ENCODE measurements around the gene RBPJ. TPM values are rescaled to one million over a fixed set of nuclear protein-coding genes. Genes with fewer than 3 reads are reported as not detected.

RBPJ gene
- total RNA-seq, 4 donors from 2014 or later: 60.4 to 99.3 (median 78.5) TPM

DNA sequence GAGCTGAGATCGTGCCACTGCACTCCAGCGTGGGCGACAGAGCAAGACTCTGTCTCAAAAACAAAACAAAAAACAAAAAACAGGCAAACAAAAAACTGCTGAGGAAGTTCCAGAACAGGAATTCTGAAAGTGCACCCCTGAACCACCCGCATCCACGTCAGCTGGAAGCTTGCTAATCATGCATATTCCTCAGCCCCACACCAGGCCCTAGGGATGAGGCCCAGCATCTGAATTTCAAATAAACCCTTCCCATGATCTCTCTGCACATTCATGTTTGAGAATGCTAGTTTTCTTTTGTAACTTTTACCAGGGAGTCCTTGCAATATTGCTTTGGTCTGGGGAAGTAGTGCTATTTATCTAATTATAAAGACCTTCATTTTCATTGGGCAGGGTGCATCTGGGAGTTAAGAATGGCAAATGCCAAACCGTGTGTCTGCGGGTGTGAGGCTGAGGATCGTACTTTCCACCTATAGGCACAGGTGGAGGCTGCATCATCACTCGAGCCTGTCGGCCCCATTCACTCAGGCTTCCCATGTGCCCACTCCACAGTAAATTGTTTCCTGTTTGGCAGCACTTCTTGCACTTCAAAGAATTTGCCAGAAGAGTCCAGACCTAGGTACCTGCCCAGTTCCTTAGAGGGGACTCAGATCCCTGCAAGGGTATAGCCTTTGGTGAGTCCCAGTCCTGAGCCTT, 145.9 kb downstream of the RBPJ start:
- 63 to 64% methylated on average over 10 of the region's 10 CpGs for WGBS, 2 donors
- peak in 1 of 2 donors; percentile 8 for DNase-seq
- Histone ChIP-seq H3K27ac (no peak overlapping the region), H3K4me3 (replicated peaks in 1 of 3) (no peak overlapping the region), H3K27me3 (no peaks in the 10 kb centered on the region), H3K36me3 (no peaks in the 10 kb centered on the region), H3K4me1 (no peaks in the 10 kb centered on the region), H3K9me3 (no peaks in the 10 kb centered on the region)
- intact Hi-C loops (cut with DNase I): loop anchor here (10.0 kb wide), 1 partner anchor 548 kb away; no protein-coding TSS in a partner anchor
- TF ChIP-seq POLR2A (IDR thresholded peaks at IDR 0.05): no peak
- TF ChIP-seq, protein P1, sequence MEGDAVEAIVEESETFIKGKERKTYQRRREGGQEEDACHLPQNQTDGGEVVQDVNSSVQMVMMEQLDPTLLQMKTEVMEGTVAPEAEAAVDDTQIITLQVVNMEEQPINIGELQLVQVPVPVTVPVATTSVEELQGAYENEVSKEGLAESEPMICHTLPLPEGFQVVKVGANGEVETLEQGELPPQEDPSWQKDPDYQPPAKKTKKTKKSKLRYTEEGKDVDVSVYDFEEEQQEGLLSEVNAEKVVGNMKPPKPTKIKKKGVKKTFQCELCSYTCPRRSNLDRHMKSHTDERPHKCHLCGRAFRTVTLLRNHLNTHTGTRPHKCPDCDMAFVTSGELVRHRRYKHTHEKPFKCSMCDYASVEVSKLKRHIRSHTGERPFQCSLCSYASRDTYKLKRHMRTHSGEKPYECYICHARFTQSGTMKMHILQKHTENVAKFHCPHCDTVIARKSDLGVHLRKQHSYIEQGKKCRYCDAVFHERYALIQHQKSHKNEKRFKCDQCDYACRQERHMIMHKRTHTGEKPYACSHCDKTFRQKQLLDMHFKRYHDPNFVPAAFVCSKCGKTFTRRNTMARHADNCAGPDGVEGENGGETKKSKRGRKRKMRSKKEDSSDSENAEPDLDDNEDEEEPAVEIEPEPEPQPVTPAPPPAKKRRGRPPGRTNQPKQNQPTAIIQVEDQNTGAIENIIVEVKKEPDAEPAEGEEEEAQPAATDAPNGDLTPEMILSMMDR (IDR thresholded peaks at IDR 0.05): no peak

DNA sequence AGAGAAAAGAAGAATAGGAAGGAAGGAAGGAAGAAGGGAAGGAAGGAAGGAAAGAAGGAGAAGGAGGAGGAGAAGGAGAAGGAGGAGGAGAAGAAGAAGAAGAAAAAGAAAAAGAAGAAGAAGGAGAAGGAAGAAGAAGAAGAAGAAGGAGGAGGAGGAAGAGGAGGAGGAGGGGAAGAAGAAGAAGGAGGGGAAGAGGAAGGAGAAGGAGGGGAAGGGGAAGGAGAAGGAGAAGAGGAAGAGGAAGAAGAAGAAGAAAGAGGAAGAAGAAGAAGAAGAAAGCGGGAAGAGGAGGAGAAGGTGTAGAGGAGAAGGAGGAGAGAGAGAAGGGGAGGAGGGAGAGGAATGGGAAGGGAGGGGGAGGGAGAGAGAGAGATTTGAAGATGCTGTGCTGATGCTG, 146.9 kb downstream of the RBPJ start:
- no peak overlapping the region for H3K4me3 ChIP-seq (replicated peaks in 1 of 3)
- H3K4me1 ChIP-seq: no peaks in the 10 kb centered on the region
- no peaks in the 10 kb centered on the region for H3K36me3 ChIP-seq
- H3K9me3 ChIP-seq: no peaks in the 10 kb centered on the region
- no peak for TF ChIP-seq POLR2A (IDR thresholded peaks at IDR 0.05)
- TF ChIP-seq, protein P1 (IDR thresholded peaks at IDR 0.05): no peak
- no peak for DNase-seq
- intact Hi-C loops (cut with DNase I): loop anchor here (10.0 kb wide), 1 partner anchor 547 kb away; no protein-coding TSS in a partner anchor
- H3K27me3 ChIP-seq: no peaks in the 10 kb centered on the region
- H3K27ac ChIP-seq: no peak overlapping the region
- WGBS, 2 donors: 91 to 97% methylated on average over 1 of the region's 1 CpG

DNA sequence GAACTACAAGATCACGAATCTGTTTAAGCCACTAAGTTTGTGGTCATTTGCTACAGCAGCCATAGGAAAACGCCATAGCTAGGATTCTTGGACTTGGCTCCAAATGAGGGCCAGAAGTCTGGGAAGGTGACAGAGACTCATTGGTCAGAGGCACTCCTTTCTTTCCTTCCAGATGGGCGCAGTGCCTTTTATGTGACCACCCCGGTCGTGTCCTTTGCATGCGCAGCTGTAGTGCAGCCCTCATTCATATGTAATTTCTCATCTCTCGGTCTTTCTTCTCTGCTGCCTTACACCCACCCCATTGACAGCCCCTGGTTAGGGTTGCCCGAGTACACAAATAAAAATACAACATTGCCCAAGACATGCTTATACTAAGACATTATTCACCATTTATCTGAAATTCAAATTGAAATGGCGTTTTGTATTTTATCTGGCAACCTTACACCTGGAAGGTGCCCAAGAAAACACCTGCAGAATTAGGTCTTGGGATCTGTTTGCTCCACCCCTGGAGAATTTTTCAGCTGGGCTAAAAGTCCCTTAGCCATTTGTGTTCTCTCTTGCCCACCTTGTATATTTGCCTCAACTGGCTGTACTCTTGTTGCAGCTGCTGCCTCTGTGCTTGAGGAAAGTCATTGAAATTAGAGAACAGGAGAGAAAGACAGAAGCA, 147.6 kb downstream of the RBPJ start:
- no peak for DNase-seq
- Histone ChIP-seq H3K27ac (no peak overlapping the region), H3K4me3 (replicated peaks in 1 of 3) (no peak overlapping the region), H3K9me3 (no peaks in the 10 kb centered on the region), H3K27me3 (no peaks in the 10 kb centered on the region), H3K36me3 (no peaks in the 10 kb centered on the region), H3K4me1 (no peaks in the 10 kb centered on the region)
- intact Hi-C loops (cut with DNase I): loop anchor here (10.0 kb wide), 1 partner anchor 546 kb away; no protein-coding TSS in a partner anchor
- TF ChIP-seq, protein P1 (IDR thresholded peaks at IDR 0.05): no peak
- no peak for TF ChIP-seq POLR2A (IDR thresholded peaks at IDR 0.05)
- 85 to 92% methylated on average over 9 of the region's 9 CpGs for WGBS, 2 donors

DNA sequence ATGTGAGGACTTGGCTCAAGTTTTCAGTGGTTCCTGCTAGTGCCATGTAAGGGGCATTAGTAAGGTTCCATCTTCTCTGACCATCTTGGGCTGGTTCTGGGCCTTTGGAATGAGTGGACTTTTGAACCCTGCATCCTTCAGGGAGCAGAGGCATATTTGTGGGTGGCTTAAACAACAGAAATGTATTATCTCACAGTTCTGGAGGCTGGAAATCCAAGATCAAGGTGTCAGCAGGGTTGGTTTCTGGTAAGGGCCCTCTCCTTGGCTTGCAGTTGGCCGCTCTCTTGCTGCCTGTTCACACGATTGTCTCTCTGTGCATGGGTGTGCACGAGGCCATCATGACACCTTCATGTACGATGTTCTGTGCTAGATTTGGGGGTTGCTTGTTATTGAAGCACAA, 148.2 kb downstream of the RBPJ start:
- TF ChIP-seq POLR2A (IDR thresholded peaks at IDR 0.05): no peak
- TF ChIP-seq, protein P1 (IDR thresholded peaks at IDR 0.05): no peak
- no peaks in the 10 kb centered on the region for H3K36me3 ChIP-seq
- intact Hi-C loops (cut with DNase I): loop anchor here (10.0 kb wide), 1 partner anchor 546 kb away; no protein-coding TSS in a partner anchor
- 64 to 73% methylated on average over 4 of the region's 4 CpGs for WGBS, 2 donors
- no peak overlapping the region for H3K4me3 ChIP-seq (replicated peaks in 1 of 3)
- H3K27me3 ChIP-seq: no peaks in the 10 kb centered on the region
- no peak for DNase-seq
- no peaks in the 10 kb centered on the region for H3K9me3 ChIP-seq
- no peak overlapping the region for H3K27ac ChIP-seq
- no peaks in the 10 kb centered on the region for H3K4me1 ChIP-seq

DNA sequence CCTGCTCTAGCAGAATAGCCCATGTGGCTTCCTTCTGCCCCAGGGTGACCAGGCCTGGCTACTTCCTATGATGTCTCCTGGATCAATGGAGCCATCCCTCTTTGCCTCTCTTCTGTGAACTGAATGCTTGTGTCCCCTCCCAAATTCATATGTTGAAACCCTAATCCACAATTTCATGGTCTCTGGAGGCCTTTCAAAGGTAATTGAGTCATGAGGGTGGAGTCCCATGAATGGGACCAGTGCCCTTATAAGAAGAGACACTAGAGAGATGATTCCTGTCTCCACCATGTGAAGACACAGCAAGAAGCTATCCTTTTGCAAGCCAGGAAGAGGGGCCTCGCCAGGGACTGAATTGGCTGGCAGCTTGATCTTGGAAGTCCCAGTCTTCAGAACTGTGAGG, 151.1 kb downstream of the RBPJ start:
- 81 to 100% methylated on average over 1 of the region's 1 CpG for WGBS, 2 donors
- no peak overlapping the region for H3K27ac ChIP-seq

More for the DNA sequence above, 151.1 kb downstream of the RBPJ start:
- no peak overlapping the region for H3K4me3 ChIP-seq (replicated peaks in 1 of 3)
- no peaks in the 10 kb centered on the region for H3K9me3 ChIP-seq
- TF ChIP-seq, protein P1 (IDR thresholded peaks at IDR 0.05): no peak
- TF ChIP-seq POLR2A (IDR thresholded peaks at IDR 0.05): no peak
- H3K4me1 ChIP-seq: no peaks in the 10 kb centered on the region
- H3K36me3 ChIP-seq: no peaks in the 10 kb centered on the region
- no peaks in the 10 kb centered on the region for H3K27me3 ChIP-seq
- intact Hi-C loops (cut with DNase I): no loop called here
- DNase-seq: no peak
